ENCODE results near the gene GAL3ST2.

- no peak for TF ChIP-seq EZH2 (IDR thresholded peaks at IDR 0.05; ENCODE audit: insufficient read depth, poor library complexity, severe bottlenecking)
- no peak for TF ChIP-seq EZH2phosphoT487 (IDR thresholded peaks at IDR 0.05; ENCODE audit: insufficient read depth, low read depth)
These were observed 2.9 kb upstream of the GAL3ST2 start for GRCh38 chr2:241773511-241774418.

All from GM23248 (cell line).